ENCODE results near the gene RNF114. TPM values are rescaled to one million over a fixed set of nuclear protein-coding genes. Genes with fewer than 3 reads are reported as not detected.
"Not testable (repeated sequence)": the region's sequence is repeated elsewhere in the genome, so short reads cannot be mapped to it uniquely, and the experiment has no call there.

Gene RNF114
- total RNA-seq, 2 experiments from 2014 or later, result 47.5 to 66.6 TPM

- POLR2A ChIA-PET, result no interaction called here
- H3K27me3 Mint-ChIP-seq, result no peaks in the 10 kb centered on the region
- intact Hi-C loops (cut with DNase I, micrococcal nuclease), result no loop called here
- DNase-seq (no peak), ATAC-seq (no peak)
- no peak overlapping the region for H3K4me3 Mint-ChIP-seq
- H3K27ac Mint-ChIP-seq, result no peak overlapping the region
- peaks cover 28% of the 10 kb centered on the region for H3K4me1 Mint-ChIP-seq
- CTCF ChIA-PET, result interaction anchor here (1.0 to 1.6 kb wide), 4 partner anchors 9 to 224 kb away, joined by 3 to 6 read pairs (median 3); partner anchors contain the start of gene RNF114
- H3K36me3 Mint-ChIP-seq (ENCODE audit: low read depth), result peaks cover 66% of the 10 kb centered on the region
- H3K9me3 Mint-ChIP-seq (ENCODE audit: low read depth), result no peaks in the 10 kb centered on the region
These were observed 9.7 kb downstream of the RNF114 start for GRCh38 chr20:49945701-49946477.

GRCh38 chr20:49948178-49948577 is 12.0 kb downstream of the RNF114 start:
- ATAC-seq (no peak), DNase-seq (no peak)
- intact Hi-C loops (cut with DNase I, micrococcal nuclease), result no loop called here
- Mint-ChIP-seq H3K27ac (no peak overlapping the region), H3K27me3 (no peaks in the 10 kb centered on the region), H3K4me1 (peaks cover 20% of the 10 kb centered on the region), H3K4me3 (no peak overlapping the region), H3K9me3 (ENCODE audit: low read depth) (no peaks in the 10 kb centered on the region), H3K36me3 (ENCODE audit: low read depth) (peaks cover 65% of the 10 kb centered on the region)
- ChIA-PET POLR2A (no interaction called here), CTCF (no interaction called here)

- ChIA-PET POLR2A (no interaction called here), CTCF (no interaction called here)
- H3K4me3 Mint-ChIP-seq, result no peak overlapping the region
- DNase-seq (no peak), ATAC-seq (no peak)
- no peaks in the 10 kb centered on the region for H3K27me3 Mint-ChIP-seq
- H3K36me3 Mint-ChIP-seq (ENCODE audit: low read depth), result peaks cover 63% of the 10 kb centered on the region
- no peak overlapping the region for H3K27ac Mint-ChIP-seq
- intact Hi-C loops (cut with DNase I, micrococcal nuclease), result no loop called here
- no peaks in the 10 kb centered on the region for H3K9me3 Mint-ChIP-seq (ENCODE audit: low read depth)
- H3K4me1 Mint-ChIP-seq, result peaks cover 20% of the 10 kb centered on the region
These were observed 12.8 kb downstream of the RNF114 start for GRCh38 chr20:49948809-49949507.

GRCh38 chr20:49951151-49951550 is 15.0 kb downstream of the RNF114 start:
- Mint-ChIP-seq H3K27me3 (no peaks in the 10 kb centered on the region), H3K36me3 (ENCODE audit: low read depth) (peaks cover 57% of the 10 kb centered on the region), H3K4me1 (peaks cover 17% of the 10 kb centered on the region), H3K4me3 (no peak overlapping the region), H3K27ac (peak overlapping the region; percentile 39), H3K9me3 (ENCODE audit: low read depth) (no peaks in the 10 kb centered on the region)
- ChIA-PET CTCF (interaction anchor here (0.5 to 1.3 kb wide), 7 partner anchors 9 to 155 kb away, joined by 3 to 8 read pairs (median 3); no protein-coding TSS in a partner anchor), POLR2A (interaction anchor here (0.5 to 0.6 kb wide), 3 partner anchors 8 to 11 kb away, joined by 4 to 9 read pairs (median 5); no protein-coding TSS in a partner anchor)
- ATAC-seq (peak; percentile 93), DNase-seq (no peak)
- intact Hi-C loops (cut with DNase I, micrococcal nuclease), result loop anchor here (1.0 kb wide), 1 partner anchor 15 kb away; the partner anchor contains the start of gene RNF114 (in 2 of the 2)

- Mint-ChIP-seq H3K36me3 (ENCODE audit: low read depth) (peaks cover 48% of the 10 kb centered on the region), H3K4me1 (peaks cover 18% of the 10 kb centered on the region), H3K27me3 (no peaks in the 10 kb centered on the region), H3K4me3 (no peak overlapping the region), H3K27ac (no peak overlapping the region), H3K9me3 (ENCODE audit: low read depth) (no peaks in the 10 kb centered on the region)
- ChIA-PET POLR2A (no interaction called here), CTCF (no interaction called here)
- DNase-seq, result no peak
- ATAC-seq, result no peak
- intact Hi-C loops (cut with DNase I, micrococcal nuclease), result no loop called here
These were observed 19.0 kb downstream of the RNF114 start for GRCh38 chr20:49955167-49955566.

- H3K9me3 Mint-ChIP-seq (ENCODE audit: low read depth); intact Hi-C loops (cut with DNase I, micrococcal nuclease); POLR2A ChIA-PET; ATAC-seq; DNase-seq; H3K27me3 Mint-ChIP-seq; H3K27ac Mint-ChIP-seq; CTCF ChIA-PET; H3K4me3 Mint-ChIP-seq: not testable (repeated sequence)
- H3K4me1 Mint-ChIP-seq, result peaks cover 11% of the 10 kb centered on the region
- H3K36me3 Mint-ChIP-seq (ENCODE audit: low read depth), result peaks cover 41% of the 10 kb centered on the region
These were observed 19.7 kb downstream of the RNF114 start for GRCh38 chr20:49955830-49956396.

GRCh38 chr20:49956689-49957088 is 20.5 kb downstream of the RNF114 start:
- no peak for ATAC-seq

GRCh38 chr20:49957089-49957938 is 21.1 kb downstream of the RNF114 start:
- peaks cover 35% of the 10 kb centered on the region for H3K36me3 Mint-ChIP-seq (ENCODE audit: low read depth)
- CTCF ChIA-PET, result interaction anchor here (0.6 to 0.8 kb wide), 2 partner anchors 295 to 747 kb away, joined by 4 read pairs; no protein-coding TSS in a partner anchor

More at GRCh38 chr20:49956689-49957088, 20.5 kb downstream of the RNF114 start:
- no peaks in the 10 kb centered on the region for H3K27me3 Mint-ChIP-seq
- CTCF ChIA-PET, result no interaction called here
- peaks cover 6% of the 10 kb centered on the region for H3K4me1 Mint-ChIP-seq
- intact Hi-C loops (cut with DNase I, micrococcal nuclease), result no loop called here
- no peak overlapping the region for H3K4me3 Mint-ChIP-seq
- H3K27ac Mint-ChIP-seq, result no peak overlapping the region
- no peaks in the 10 kb centered on the region for H3K9me3 Mint-ChIP-seq (ENCODE audit: low read depth)
- POLR2A ChIA-PET, result no interaction called here
- DNase-seq, result no peak
- peaks cover 39% of the 10 kb centered on the region for H3K36me3 Mint-ChIP-seq (ENCODE audit: low read depth)

GRCh38 chr20:49961413-49961812 is 25.2 kb downstream of the RNF114 start:
- POLR2A ChIA-PET, result interaction anchor here (0.6 kb wide), 1 partner anchor 20 kb away, joined by 8 read pairs; no protein-coding TSS in a partner anchor
- H3K4me3 Mint-ChIP-seq, result no peak overlapping the region

More at GRCh38 chr20:49957089-49957938, 21.1 kb downstream of the RNF114 start:
- H3K4me1 Mint-ChIP-seq; H3K4me3 Mint-ChIP-seq; H3K27me3 Mint-ChIP-seq; POLR2A ChIA-PET; DNase-seq; intact Hi-C loops (cut with DNase I, micrococcal nuclease); H3K9me3 Mint-ChIP-seq (ENCODE audit: low read depth); ATAC-seq: not testable (repeated sequence)
- H3K27ac Mint-ChIP-seq, result peak overlapping the region; percentile 49

GRCh38 chr20:49964964-49965780 is 29.0 kb downstream of the RNF114 start:
- no peaks in the 10 kb centered on the region for H3K27me3 Mint-ChIP-seq
- H3K36me3 Mint-ChIP-seq (ENCODE audit: low read depth), result peaks cover 2% of the 10 kb centered on the region
- peak; percentile 66 for ATAC-seq
- POLR2A ChIA-PET, result interaction anchor here (0.5 kb wide), 1 partner anchor 66 kb away, joined by 3 read pairs; no protein-coding TSS in a partner anchor
- CTCF ChIA-PET, result interaction anchor here (0.7 to 5.2 kb wide), 8 partner anchors 11 to 132 kb away, joined by 3 to 34 read pairs (median 4); partner anchors contain the start of gene SNAI1
- peak; percentile 56 for DNase-seq
- no peak overlapping the region for H3K27ac Mint-ChIP-seq
- H3K9me3 Mint-ChIP-seq (ENCODE audit: low read depth), result no peaks in the 10 kb centered on the region
- no peaks in the 10 kb centered on the region for H3K4me1 Mint-ChIP-seq
- H3K4me3 Mint-ChIP-seq, result no peak overlapping the region
- intact Hi-C loops (cut with DNase I, micrococcal nuclease), result no loop called here

More at GRCh38 chr20:49961413-49961812, 25.2 kb downstream of the RNF114 start:
- no peak for ATAC-seq
- no peaks in the 10 kb centered on the region for H3K27me3 Mint-ChIP-seq
- H3K9me3 Mint-ChIP-seq (ENCODE audit: low read depth), result no peaks in the 10 kb centered on the region
- no peak overlapping the region for H3K27ac Mint-ChIP-seq
- no peak for DNase-seq
- CTCF ChIA-PET, result interaction anchor here (0.6 kb wide), 1 partner anchor 110 kb away, joined by 3 read pairs; no protein-coding TSS in a partner anchor
- intact Hi-C loops (cut with DNase I, micrococcal nuclease), result no loop called here
- H3K36me3 Mint-ChIP-seq (ENCODE audit: low read depth), result peaks cover 18% of the 10 kb centered on the region
- H3K4me1 Mint-ChIP-seq, result peaks cover 6% of the 10 kb centered on the region

Data from activated CD4-positive, alpha-beta T cell treated with anti-CD3 and anti-CD28 coated beads for 36 hours (primary cell).